Nephron (organoid): ENCODE results near the gene RNF141.

Experiments used
- H3K27ac Mint-ChIP-seq, 3 experiments: 2 replicates each; pipeline ENCODE4 v1.8.0; 2020; ENCODE audit warnings: mixed read lengths in 3 of 3, mild to moderate bottlenecking in 2 of 3, moderate library complexity in 1 of 3
- H3K27me3 Mint-ChIP-seq: 2 replicates; pipeline ENCODE4 v1.8.0; 2021; ENCODE audit warnings: low read depth, mild to moderate bottlenecking, moderate library complexity, mixed read lengths
- H3K36me3 Mint-ChIP-seq: 2 replicates; pipeline ENCODE4 v1.8.0; 2020; ENCODE audit warnings: low read depth, mixed read lengths
- H3K4me1 Mint-ChIP-seq: 2 replicates; pipeline ENCODE4 v1.8.0; 2020; ENCODE audit warnings: mixed read lengths
- H3K4me3 Mint-ChIP-seq, 3 experiments: 2 replicates each; pipeline ENCODE4 v1.8.0; 2020; ENCODE audit warnings: mild to moderate bottlenecking in 3 of 3, mixed read lengths in 3 of 3, moderate library complexity in 2 of 3
- H3K9me3 Mint-ChIP-seq: 2 replicates; pipeline ENCODE4 v1.8.0; 2020; ENCODE audit warnings: mixed read lengths
- TF ChIP-seq, protein P1 (sequence below), 3 experiments: fragments of 200-600 bp; sonication (generic); IDR thresholded peaks; one replicate each; pipeline ENCODE4 v1.5.0; 2021; ENCODE audit warnings: antibody characterized with exemption in 3 of 3; ENCODE audit not compliant: unreplicated experiment in 3 of 3

The RNF141 gene

GRCh38 chr11:10485646-10486045, 55.3 kb downstream of the RNF141 start:
- H3K4me3 Mint-ChIP-seq = no peak overlapping the region
- H3K9me3 Mint-ChIP-seq = no peaks in the 10 kb centered on the region
- peaks cover 4% of the 10 kb centered on the region for H3K36me3 Mint-ChIP-seq
- H3K4me1 Mint-ChIP-seq = peaks cover 7% of the 10 kb centered on the region
- H3K27ac Mint-ChIP-seq = no peak overlapping the region
- peaks cover 16% of the 10 kb centered on the region for H3K27me3 Mint-ChIP-seq
- TF ChIP-seq, protein P1, sequence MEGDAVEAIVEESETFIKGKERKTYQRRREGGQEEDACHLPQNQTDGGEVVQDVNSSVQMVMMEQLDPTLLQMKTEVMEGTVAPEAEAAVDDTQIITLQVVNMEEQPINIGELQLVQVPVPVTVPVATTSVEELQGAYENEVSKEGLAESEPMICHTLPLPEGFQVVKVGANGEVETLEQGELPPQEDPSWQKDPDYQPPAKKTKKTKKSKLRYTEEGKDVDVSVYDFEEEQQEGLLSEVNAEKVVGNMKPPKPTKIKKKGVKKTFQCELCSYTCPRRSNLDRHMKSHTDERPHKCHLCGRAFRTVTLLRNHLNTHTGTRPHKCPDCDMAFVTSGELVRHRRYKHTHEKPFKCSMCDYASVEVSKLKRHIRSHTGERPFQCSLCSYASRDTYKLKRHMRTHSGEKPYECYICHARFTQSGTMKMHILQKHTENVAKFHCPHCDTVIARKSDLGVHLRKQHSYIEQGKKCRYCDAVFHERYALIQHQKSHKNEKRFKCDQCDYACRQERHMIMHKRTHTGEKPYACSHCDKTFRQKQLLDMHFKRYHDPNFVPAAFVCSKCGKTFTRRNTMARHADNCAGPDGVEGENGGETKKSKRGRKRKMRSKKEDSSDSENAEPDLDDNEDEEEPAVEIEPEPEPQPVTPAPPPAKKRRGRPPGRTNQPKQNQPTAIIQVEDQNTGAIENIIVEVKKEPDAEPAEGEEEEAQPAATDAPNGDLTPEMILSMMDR (IDR thresholded peaks at IDR 0.05; ENCODE audit: unreplicated experiment in 3 of 3) = no peak

DNA sequence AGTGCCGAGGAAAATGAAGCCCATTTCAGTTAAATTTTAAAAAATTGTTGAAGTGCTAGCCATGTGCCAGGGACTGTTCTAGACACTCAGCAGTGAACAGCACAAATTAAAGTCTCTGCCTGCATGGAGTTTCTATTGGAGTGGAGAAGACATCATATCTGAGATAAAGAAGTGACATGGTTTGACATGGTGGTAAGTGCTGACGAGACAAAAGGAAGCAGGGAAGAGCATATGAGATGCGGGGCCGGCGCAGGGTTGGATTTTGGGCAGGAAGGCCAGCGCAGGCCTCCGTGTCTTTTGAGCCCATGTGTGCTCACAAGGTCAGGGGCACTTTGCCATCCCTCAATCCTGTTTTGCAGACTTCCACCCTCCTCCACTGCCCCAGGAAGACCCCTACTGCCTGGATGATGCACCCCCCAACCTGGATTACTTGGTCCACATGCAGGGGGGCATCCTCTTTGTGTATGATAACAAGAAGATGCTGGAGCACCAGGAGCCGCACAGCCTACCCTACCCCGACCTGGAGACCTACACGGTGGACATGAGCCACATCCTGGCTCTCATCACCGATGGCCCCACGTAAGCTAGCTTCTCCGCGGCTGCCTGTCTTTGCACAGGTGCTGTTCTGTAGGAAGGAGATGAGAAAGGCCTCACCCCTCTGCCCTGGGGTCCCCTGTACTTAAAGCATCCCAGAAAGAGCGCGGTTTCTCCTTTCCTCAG, 56.4 kb downstream of the RNF141 start:
- H3K4me3 Mint-ChIP-seq = no peak overlapping the region
- no peaks in the 10 kb centered on the region for H3K9me3 Mint-ChIP-seq
- H3K4me1 Mint-ChIP-seq = no peaks in the 10 kb centered on the region
- TF ChIP-seq, protein P1 (IDR thresholded peaks at IDR 0.05; ENCODE audit: unreplicated experiment in 3 of 3) = no peak
- H3K36me3 Mint-ChIP-seq = peaks cover 4% of the 10 kb centered on the region
- H3K27me3 Mint-ChIP-seq = peaks cover 16% of the 10 kb centered on the region
- no peak overlapping the region for H3K27ac Mint-ChIP-seq

GRCh38 chr11:10483584-10483983, 57.4 kb downstream of the RNF141 start:
- Mint-ChIP-seq H3K4me1 (no peaks in the 10 kb centered on the region), H3K9me3 (no peaks in the 10 kb centered on the region), H3K4me3 (no peak overlapping the region), H3K27ac (no peak overlapping the region), H3K36me3 (peaks cover 4% of the 10 kb centered on the region), H3K27me3 (peaks cover 15% of the 10 kb centered on the region)
- TF ChIP-seq, protein P1 (IDR thresholded peaks at IDR 0.05; ENCODE audit: unreplicated experiment in 3 of 3) = no peak

- peaks cover 3% of the 10 kb centered on the region for H3K4me1 Mint-ChIP-seq
- H3K36me3 Mint-ChIP-seq = peaks cover 4% of the 10 kb centered on the region
- H3K4me3 Mint-ChIP-seq = no peak overlapping the region
- TF ChIP-seq, protein P1 (IDR thresholded peaks at IDR 0.05; ENCODE audit: unreplicated experiment in 3 of 3) = no peak
- H3K9me3 Mint-ChIP-seq = no peaks in the 10 kb centered on the region
- H3K27ac Mint-ChIP-seq = no peak overlapping the region
- peaks cover 12% of the 10 kb centered on the region for H3K27me3 Mint-ChIP-seq
These were observed 57.8 kb downstream of the RNF141 start for GRCh38 chr11:10483174-10483573.

DNA sequence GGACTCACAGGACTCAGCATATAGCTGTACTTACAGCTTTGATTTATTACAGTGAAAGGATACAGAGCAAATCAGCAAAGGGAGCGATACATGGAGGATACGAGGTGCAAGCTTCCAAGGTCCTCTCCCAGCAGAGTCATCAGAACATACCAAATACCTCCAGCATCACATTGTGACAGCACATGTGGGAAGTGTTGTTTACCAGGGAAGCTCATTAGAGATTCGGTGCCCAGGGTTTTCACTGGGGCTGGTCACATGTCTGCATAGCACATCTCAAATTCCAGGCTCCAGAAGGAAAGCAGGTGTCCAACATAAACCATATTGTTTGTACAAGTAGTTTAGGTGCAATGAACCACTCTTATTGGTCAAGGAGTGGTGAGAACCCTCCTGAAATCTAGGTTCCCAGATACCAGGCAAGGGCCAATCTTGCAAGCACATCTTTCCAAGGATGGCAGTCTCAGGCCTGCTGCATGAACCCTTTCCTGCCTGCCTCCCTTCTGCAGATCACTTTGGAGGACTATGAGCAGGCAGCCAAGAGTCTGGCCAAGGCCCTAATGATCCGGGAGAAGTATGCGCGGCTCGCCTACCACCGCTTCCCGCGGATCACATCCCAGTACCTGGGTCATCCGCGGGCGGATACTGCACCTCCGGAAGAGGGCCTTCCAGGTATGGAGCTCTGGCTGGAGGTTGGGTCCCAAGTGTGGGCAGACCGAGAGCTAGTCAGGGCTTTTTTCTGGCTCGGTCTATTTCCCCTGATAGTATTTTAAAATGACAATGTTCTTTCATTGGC, 59.2 kb downstream of the RNF141 start:
- peaks cover 12% of the 10 kb centered on the region for H3K27me3 Mint-ChIP-seq
- peaks cover 7% of the 10 kb centered on the region for H3K4me1 Mint-ChIP-seq
- H3K9me3 Mint-ChIP-seq = no peaks in the 10 kb centered on the region

More for the DNA sequence above, 59.2 kb downstream of the RNF141 start:
- H3K27ac Mint-ChIP-seq = no peak overlapping the region
- TF ChIP-seq, protein P1 (IDR thresholded peaks at IDR 0.05; ENCODE audit: unreplicated experiment in 3 of 3) = no peak
- H3K4me3 Mint-ChIP-seq = no peak overlapping the region
- H3K36me3 Mint-ChIP-seq = peaks cover 4% of the 10 kb centered on the region
